HG02763 (cell line): ENCODE measurements around the gene MTO1.
"Not testable (repeated sequence)": the region's sequence is repeated elsewhere in the genome, so short reads cannot be mapped to it uniquely, and the experiment has no call there.

Experiments used
- ATAC-seq: cut with Tn5 transposase; IDR thresholded peaks from one replicate; pipeline ENCODE4 v1.9.1; 2021; ENCODE audit warnings: mild to moderate bottlenecking, moderate library complexity; ENCODE audit not compliant: unreplicated experiment

Gene MTO1

DNA sequence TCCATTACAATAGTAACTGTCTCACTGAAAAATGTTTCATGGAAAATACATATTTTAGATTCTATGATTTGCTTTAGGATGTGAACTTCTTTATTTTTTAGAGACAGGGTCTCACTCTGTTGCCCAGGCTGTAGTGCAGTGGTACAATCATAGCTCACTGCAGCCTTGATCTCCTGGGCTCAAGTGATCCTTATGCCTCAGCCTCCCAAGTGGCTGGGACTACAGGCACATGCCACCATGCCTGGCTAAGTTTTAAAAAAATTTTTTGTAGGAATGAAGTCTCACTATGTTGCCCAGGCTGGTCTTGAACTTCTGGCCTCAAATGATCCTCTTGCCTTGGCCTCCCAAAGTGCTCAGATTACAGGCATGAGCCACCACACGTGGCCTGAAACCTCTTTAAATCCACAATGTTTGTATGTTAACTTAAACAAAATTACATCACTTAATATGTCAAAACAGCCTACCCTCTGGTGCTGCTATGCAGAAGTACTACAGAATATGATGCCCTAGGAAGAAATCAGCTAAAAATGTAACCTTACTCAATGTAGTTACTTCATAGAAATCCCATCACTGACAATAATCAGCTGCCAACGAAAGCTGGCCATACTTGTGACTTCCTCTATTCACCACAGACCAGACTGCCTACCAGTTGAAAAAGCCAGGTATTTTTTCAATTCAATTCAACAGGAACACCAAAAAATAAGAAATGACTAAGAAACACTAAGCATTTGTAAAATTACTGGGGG, 41.7 kb downstream of the MTO1 start:
- no peak for ATAC-seq

DNA sequence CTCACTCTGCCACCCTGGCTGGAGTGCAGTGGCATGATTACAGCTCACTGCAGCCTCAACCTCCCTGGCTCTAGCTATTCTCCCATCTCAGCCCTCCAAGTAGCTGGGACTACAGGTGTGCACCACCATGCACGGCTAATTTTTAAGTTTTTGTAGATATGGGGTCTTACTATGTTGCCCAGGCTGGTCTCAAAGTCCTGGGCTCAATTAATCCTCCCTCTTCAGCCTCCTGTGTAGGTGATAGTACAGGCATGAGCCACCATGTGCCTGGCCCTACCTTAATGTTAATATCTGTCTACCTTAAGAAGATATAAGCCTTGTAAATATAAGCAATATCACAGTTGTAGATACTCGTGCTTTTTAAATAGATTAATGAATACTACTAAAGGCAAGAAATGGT, 42.6 kb downstream of the MTO1 start:
- ATAC-seq: no peak

DNA sequence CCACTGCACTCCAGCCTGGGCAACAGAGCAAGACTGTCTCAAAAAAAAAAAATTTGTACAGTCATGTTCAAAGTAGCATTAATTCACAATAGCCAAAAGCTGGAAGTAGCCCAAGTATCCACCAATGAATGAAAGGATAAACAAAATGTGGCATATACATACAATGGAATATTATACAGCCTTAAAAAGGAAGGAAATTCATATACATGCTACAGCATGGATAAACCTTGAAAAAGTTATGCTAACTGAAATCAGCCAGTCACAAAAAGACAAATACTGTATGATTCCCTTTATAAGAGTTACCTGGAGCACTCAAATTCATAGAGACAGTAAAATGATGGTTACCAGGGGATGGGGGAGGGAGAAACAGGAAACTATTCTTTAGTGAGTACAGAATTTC, 43.6 kb downstream of the MTO1 start:
- no peak for ATAC-seq

DNA sequence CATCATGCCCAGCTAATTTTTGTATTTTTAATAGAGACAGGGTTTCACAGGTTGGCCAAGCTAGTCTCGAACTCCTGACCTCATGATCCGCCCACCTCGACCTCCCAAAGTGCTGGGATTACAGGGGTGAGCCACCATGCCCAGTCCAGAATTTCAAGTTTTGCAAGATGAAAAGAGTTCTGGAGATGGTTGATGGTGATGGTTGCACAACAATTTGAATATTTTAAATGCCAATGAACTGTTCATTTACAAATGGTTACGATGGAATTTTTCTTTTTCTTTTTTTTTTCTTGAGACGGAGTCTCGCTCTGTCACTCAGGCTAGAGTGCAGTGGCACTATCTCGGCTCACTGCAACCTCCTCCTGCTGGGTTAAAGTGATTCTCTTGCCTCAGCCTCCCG, 44.2 kb downstream of the MTO1 start:
- not testable (repeated sequence) for ATAC-seq

DNA sequence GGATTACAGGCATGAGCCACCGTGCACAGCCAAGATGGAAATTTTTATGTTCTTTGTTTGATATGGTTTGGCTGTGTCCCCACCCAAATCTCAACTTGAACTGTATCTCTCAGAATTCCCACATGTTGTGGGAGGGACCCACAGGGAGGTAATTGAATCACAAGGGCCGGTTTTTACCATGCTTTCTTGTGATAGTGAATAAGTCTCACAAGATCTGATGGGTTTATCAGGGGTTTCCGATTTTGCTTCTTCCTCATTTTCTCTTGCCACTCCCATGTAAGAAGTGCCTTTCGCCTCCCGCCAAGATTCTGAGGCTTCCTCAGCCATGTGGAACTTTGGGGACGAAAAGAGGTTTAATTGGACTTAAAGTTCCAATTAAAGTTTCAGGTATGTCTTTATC, 44.7 kb downstream of the MTO1 start:
- ATAC-seq: no peak

DNA sequence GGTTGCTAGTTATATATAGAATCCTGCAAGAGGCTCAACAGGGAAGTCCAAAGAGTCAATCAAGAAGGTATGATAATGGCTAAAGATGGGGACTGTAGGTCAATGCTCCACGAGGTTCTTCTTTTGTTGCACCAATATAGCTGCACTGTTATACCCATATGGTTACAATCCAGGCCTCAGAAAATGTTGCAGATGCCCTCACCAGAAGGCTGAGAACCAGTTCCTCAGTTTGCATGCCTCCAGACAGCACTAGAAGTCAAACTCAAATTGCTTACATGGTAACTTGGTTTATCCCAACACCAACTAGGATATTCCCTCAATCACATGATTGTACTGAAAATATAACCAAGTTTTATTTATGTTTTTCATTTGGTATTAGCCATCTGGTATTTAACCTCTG, 47.2 kb downstream of the MTO1 start:
- ATAC-seq: no peak

DNA sequence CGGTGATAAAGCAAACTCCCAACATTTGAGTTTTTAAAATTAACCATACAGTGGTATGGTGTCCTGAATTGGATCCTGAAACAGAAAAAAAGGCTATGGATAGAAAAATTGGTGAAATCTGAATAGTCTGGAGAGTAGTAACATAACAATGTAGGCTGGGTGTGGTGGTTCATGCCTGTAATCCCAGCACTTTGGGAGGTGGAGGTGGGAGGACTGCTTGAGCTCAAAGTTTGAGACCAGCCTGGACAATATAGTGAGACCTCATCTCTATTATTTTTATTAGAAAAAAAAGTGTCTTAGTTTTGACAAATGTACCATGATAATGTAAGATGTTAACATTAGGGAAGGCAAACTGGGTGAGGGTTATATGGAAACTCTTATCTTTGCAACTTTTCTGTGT, 48.3 kb downstream of the MTO1 start:
- no peak for ATAC-seq

DNA sequence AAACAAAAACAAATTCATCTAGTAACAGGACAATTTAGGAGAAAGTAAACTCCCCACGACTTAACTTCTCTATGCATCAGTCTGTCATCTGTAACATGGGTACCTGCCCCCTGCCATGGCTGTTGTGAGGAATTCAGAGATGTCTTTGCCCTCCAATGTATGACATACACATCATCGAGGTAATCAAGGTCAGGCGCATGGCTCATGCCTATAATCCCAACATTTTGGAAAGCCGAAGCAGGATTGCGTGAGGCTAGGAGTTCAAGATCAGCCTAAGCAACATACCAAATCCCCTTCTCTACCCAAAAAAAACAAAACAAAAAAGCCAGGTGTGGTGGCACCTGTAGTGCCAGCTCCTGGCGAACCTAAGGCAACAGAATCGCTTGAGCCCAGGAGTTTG, 50.3 kb downstream of the MTO1 start:
- no peak for ATAC-seq

DNA sequence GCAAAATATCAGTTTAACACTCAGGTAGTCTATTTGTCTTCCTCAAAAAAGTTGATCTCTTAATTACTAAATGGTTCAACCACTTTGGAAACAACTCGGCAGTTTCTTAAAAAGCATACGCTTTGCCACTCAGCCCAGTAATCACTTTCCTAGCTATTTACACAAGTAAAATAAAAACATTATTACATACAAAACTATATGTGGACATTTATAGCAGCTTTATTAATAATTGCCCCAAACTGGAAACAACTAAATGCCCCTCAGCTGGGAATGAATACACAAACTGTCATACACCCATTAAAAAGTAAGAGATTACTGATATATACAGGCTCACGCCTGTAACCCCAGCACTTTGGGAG, 51.9 kb downstream of the MTO1 start:
- ATAC-seq: no peak

DNA sequence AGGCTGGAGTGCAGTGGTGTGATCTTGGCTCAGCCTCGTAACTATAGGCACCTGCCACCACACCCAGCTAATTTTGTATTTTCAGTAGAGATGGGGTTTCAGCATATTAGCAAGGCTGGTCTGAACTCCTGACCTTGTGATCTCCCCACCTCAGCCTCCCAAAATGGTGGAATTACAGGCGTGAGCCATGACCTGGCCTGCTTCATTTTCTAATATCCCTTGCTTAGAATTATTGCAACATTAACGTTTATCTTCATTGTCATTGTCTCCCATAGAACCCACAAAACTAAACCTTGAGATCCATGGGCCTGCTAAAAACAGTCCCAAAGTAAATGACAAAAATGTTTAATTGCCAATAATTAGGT, 53.2 kb downstream of the MTO1 start:
- no peak for ATAC-seq

DNA sequence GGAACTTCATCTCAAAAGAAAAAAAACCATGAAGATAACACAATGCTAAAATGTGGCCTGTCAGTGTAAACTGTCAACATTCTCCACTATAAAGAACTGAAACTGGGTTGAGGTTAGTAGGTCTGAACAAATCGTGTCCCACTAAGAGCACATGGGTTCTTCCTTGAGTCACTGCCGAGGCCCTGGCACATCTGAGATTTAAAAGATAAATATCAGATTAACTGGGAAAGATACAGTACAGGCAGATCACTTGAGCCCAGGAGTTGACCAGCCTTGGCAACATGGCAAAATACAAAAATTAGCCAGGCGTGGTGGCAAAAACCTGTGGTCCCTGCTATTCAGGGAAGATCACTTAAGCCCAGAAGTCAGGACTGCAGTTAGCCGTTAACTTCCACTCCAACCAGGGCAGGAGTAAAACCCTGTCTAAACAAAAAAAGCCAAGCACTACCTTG, 53.7 kb downstream of the MTO1 start:
- peak; percentile 36 for ATAC-seq

DNA sequence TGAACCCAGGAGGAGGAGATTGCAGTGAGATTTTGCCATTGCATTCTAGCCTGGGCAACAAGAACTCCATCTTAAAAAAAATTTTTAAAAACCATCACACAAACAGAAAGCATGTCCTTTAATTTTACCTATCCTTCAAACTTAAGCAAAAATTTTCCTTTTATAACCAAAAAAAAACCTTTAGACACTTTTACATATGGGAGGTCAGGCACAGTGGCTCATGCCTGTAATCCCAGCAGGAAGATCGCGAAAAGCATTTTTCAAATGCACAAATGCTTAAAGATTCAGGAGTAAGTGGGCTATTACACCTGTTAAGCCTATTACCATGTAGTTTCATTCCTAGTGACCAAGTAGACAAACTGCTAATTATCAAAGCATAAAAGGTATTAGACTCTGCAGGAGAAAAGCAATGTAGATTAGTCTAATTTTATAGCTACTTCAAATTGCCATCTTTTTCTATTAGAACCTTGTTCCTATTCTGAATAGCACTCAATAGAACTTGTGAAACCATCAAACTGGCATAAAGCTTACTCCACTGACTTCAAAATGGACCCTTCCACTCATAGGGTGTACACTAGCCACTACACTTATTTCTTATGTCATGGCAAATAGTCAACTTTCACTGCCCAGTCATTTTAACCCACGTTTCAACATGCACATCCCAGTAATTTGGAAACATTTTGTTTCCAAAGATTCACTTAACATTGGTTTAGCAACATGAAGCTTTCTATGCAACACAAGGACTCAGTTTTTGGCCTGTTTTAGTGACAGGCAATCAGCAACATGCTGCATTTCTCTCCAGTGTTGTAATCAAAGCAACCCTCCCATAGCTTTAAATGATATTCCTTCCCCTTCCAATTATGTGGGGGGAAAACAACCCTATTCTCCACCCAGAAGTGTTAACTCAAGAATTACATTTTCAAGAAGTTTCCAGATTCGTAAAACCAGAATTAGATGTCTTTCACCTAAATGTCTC, 55.3 kb downstream of the MTO1 start:
- no peak for ATAC-seq

DNA sequence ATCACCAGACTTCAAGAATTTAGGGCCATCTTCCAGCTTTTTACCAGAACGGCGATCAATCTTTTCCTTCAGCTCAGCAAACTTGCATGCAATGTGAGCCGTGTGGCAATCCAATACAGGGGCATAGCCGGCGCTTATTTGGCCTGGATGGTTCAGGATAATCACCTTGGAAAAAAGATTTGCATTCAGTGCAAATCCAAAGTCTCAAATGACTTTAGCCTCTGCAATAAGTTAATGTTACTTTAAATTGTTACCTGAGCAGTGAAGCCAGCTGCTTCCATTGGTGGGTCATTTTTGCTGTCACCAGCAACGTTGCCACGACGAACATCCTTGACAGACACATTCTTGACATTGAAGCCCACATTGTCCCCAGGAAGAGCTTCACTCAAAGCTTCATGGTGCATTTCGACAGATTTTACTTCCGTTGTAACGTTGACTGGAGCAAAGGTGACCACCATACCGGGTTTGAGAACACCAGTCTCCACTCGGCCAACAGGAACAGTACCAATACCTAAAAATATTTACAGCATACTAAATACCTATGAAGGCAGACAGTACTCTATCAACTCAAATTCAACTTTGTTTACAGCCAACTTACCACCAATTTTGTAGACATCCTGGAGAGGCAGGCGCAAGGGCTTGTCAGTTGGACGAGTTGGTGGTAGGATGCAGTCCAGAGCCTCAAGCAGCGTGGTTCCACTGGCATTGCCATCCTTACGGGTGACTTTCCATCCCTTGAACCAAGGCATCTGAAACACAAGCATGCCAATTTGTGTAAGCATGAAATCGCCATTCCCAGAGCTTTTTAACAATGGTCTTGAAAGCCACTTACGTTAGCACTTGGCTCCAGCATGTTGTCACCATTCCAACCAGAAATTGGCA, 56.8 kb downstream of the MTO1 start:
- ATAC-seq: not testable (repeated sequence)

DNA sequence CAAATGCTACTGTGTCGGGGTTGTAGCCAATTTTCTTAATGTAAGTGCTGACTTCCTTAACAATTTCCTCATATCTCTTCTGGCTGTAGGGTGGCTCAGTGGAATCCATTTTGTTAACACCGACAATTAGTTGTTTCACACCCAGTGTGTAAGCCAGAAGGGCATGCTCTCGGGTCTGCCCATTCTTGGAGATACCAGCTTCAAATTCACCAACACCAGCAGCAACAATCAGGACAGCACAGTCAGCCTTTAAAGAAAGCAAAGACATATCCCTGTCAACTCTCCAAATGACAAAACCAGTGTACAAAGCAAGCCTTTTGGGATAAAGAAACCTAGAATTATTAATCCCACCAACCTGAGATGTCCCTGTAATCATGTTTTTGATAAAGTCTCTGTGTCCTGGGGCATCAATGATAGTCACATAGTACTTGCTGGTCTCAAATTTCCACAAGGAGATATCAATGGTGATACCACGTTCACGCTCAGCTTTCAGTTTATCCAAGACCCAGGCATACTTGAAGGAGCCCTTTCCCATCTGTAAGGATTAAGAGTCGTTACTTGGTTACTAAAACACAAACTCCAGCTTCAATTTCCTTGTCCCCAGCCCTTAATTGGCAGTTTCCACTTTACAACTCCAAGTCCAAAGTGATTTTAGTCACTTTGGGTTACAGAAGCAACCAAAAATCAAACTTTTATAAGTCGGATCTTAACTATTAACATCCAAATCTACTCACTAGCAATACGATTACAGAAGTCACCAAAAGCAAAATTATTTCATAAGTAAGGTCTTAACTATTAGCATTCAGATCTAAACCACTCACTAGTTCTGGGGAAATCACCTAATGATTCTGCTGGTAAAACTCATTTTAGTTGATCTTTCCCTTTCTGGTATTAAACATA, 57.7 kb downstream of the MTO1 start:
- not testable (repeated sequence) for ATAC-seq

DNA sequence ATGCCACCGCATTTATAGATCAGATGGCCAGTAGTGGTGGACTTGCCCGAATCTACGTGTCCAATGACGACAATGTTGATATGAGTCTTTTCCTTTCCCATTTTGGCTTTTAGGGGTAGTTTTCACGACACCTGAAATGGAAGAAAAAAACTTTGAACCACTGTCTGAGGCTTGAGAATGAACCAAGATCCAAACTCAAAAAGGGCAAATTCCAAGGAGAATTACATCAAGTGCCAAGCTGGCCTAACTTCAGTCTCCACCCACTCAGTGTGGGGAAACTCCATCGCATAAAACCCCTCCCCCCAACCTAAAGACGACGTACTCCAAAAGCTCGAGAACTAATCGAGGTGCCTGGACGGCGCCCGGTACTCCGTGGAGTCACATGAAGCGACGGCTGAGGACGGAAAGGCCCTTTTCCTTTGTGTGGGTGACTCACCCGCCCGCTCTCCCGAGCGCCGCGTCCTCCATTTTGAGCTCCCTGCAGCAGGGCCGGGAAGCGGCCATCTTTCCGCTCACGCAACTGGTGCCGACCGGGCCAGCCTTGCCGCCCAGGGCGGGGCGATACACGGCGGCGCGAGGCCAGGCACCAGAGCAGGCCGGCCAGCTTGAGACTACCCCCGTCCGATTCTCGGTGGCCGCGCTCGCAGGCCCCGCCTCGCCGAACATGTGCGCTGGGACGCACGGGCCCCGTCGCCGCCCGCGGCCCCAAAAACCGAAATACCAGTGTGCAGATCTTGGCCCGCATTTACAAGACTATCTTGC, 58.6 kb downstream of the MTO1 start:
- ATAC-seq: no peak

DNA sequence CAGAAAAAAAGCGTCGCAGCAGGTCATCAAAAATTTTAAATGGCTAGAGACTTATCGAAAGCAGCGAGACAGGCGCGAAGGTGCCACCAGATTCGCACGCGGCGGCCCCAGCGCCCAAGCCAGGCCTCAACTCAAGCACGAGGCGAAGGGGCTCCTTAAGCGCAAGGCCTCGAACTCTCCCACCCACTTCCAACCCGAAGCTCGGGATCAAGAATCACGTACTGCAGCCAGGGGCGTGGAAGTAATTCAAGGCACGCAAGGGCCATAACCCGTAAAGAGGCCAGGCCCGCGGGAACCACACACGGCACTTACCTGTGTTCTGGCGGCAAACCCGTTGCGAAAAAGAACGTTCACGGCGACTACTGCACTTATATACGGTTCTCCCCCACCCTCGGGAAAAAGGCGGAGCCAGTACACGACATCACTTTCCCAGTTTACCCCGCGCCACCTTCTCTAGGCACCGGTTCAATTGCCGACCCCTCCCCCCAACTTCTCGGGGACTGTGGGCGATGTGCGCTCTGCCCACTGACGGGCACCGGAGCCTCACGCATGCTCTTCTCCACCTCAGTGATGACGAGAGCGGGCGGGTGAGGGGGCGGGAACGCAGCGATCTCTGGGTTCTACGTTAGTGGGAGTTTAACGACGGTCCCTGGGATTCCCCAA, 59.3 kb downstream of the MTO1 start, which contains the start of gene EEF1A1:
Gene EEF1A1, minus strand, starts transcription at position 345 of the 663 bp plus-strand sequence. CDS start 1,006 bp downstream, outside the sequence.
- peak; percentile 70 for ATAC-seq

DNA sequence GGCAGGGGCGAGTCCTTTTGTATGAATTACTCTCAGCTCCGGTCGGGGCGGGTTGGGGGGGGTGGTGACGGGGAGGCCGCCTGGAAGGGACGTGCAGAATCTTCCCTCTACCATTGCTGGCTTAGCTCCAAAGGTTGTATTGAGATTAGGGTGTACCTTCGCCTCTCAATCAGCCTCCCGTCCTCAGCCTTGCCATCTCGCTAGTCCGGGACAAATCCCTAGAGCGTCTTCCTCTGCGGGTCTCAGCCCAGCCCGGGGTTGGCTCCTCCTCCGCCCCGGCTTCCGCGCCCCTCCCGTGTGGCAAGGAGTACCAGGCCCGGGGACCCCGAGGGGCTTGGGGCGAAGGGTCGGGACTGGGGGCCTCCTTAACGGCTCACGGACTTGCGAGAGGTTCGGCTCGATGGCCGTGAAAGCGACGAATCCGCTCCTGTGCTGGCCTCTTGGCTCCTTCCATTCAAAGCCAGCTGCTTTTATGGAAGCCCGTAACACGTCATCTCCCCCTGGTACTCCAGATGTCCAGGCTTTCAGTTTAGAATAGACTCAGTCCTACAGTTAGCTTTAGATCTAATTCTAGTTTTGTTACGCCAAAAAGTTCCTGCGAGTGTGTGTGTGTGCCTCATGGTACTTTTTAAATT, 59.9 kb downstream of the MTO1 start:
- ATAC-seq: peak; percentile 35

DNA sequence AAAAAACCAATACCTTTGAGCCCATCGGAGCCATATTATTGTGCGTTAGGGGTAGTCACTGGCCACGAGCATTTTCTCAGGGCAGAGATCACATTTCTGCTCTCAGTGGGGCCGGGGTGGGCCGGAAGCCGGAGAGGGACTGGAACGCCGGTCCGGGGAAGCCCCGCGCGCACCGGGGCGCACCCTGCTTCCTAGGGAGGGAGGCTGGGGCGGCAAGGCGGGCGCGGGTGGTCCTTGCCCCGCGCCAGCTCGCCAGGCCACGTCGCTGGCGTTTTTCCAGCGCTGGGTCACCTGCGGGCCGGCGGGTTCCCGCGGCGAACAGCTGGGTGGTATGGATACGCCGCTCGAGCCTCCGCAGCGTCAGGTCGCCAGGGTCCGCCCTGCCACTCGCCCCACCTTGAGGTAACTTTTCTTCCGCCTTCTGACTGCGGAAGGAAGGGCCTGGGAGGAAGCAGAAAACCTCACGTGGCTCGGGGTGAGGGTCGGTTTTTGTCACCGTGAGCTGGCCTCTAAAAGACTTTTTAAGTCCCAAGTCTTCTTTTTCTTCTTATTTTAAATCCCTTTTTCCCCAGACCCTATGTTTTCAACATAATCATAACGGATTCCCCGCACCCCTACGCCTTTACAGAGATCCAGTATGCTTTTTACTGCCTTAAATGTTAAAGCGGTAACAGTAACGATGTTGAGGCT, 62.0 kb downstream of the MTO1 start:
- ATAC-seq: peak; percentile 39
